Tibial artery (tissue), 4 donors: Measurements from ENCODE around the gene CAMKMT.

Experiments used
- DNase-seq, 2 donors: peaks; one replicate each; pipeline ENCODE4 v3.0.0-alpha.2; 2019
- H3K27ac ChIP-seq, 2 donors: fragments of 200-600 bp; sonication (generic) in 1 of 2; 1 replicate in 1 of 2; 2 replicates in 1 of 2; pipeline ENCODE4 v1.5.1; 2018 to 2019; ENCODE audit warnings: mild to moderate bottlenecking in 1 of 2
- H3K27me3 ChIP-seq, 2 donors: fragments of 200-600 bp; sonication (generic) in 1 of 2; one replicate each; pipeline versions ENCODE4 v1.5.1 to v1.6.0; 2016 to 2019
- H3K36me3 ChIP-seq, 3 donors: fragments of 200-600 bp; sonication (generic) in 2 of 3; one replicate each; pipeline ENCODE4 v1.5.1; 2016 to 2019; ENCODE audit warnings: mild to moderate bottlenecking in 2 of 3
- H3K4me1 ChIP-seq, 4 donors: fragments of 200-600 bp; sonication (generic) in 2 of 4; 1 replicate in 3 of 4; 2 replicates in 1 of 4; pipeline ENCODE4 v1.5.1; 2016 to 2019
- H3K4me3 ChIP-seq, 2 donors: fragments of 200-600 bp; sonication (generic) in 1 of 2; 1 replicate in 1 of 2; 2 replicates in 1 of 2; pipeline ENCODE4 v1.5.1; 2018 to 2019; ENCODE audit warnings: mild to moderate bottlenecking in 2 of 2
- H3K9me3 ChIP-seq, 3 donors: fragments of 200-600 bp; sonication (generic) in 1 of 3; one replicate each; pipeline ENCODE4 v1.5.1; 2016 to 2019
- CTCF ChIP-seq, 2 experiments: fragments of 200-600 bp in 1 of 2; fragments of 450-650 bp in 1 of 2; IDR thresholded peaks; one replicate each; pipeline ENCODE4 v1.5.1; 2017 to 2019; ENCODE audit warnings: antibody characterized with exemption in 2 of 2, mild to moderate bottlenecking in 1 of 2, moderate library complexity in 1 of 2
- intact Hi-C: fragments of 100-400 bp; cut with DNase I; formaldehyde crosslinking; loops from one replicate; pipeline ENCODE4 v1.15.0; 2023; ENCODE audit warnings: low total_unique reads

CAMKMT gene

DNA sequence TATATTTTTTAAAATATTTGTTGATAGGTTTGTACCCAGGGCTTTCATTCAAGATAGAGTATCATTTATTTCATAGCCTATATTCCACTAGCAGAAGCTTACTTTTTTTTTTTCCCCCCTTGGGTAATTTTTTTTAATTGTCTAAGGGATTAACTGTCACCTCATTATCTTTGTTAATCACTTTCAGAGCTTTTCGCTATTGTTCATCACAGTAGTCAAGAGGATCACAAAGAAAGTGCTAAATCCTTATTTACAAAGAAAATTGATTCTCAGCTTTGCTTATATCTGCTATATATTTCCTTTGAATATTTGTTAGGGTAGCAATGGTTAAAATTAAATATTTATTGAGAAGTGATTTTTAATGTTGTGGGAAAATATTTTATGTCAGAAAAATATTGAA, 59.0 kb downstream of the CAMKMT start:
- TF ChIP-seq CTCF (IDR thresholded peaks at IDR 0.05) = no peak
- Histone ChIP-seq H3K9me3 (no peaks in the 10 kb centered on the region), H3K27ac (no peak overlapping the region), H3K27me3 (no peaks in the 10 kb centered on the region), H3K4me1 (no peaks in the 10 kb centered on the region), H3K4me3 (no peak overlapping the region), H3K36me3 (no peaks in the 10 kb centered on the region)
- no peak for DNase-seq
- intact Hi-C loops = no loop called here

- no peaks in the 10 kb centered on the region for H3K36me3 ChIP-seq
- TF ChIP-seq CTCF (IDR thresholded peaks at IDR 0.05) = no peak
- H3K27ac ChIP-seq = no peak overlapping the region
- no peaks in the 10 kb centered on the region for H3K4me1 ChIP-seq
- no peak for DNase-seq
- H3K9me3 ChIP-seq = no peaks in the 10 kb centered on the region
- intact Hi-C loops = no loop called here
- H3K4me3 ChIP-seq = no peak overlapping the region
- H3K27me3 ChIP-seq = no peaks in the 10 kb centered on the region
Measured at GRCh38 chr2:44424211-44424610, 62.5 kb downstream of the CAMKMT start.

DNA sequence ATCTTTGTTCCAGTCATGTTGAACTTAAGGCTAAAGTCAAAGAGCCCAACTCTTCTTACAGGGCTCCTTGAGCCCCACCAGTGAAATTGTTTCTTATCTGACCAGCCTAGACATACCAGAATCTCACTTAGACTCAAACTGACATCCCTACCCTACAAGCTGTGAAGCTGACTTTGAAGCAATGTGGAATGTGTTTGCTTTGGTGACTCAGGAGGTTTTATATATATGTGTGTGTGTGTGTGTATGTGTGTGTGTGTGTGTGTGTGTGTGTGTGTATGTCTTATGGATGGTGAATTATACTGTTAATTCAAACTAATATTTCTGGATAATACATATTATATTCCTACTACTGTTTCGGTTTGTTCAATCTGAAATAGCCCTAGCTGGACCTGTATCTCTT, 67.3 kb downstream of the CAMKMT start:
- no peaks in the 10 kb centered on the region for H3K27me3 ChIP-seq
- H3K4me1 ChIP-seq = peaks cover 0 to 13% (median 2%) of the 10 kb centered on the region in 4 donors
- H3K27ac ChIP-seq = no peak overlapping the region
- no peaks in the 10 kb centered on the region for H3K9me3 ChIP-seq
- DNase-seq = no peak
- H3K4me3 ChIP-seq = no peak overlapping the region
- intact Hi-C loops = no loop called here
- no peak for TF ChIP-seq CTCF (IDR thresholded peaks at IDR 0.05)
- no peaks in the 10 kb centered on the region for H3K36me3 ChIP-seq

- Histone ChIP-seq H3K27me3 (no peaks in the 10 kb centered on the region), H3K27ac (no peak overlapping the region), H3K9me3 (no peaks in the 10 kb centered on the region), H3K36me3 (no peaks in the 10 kb centered on the region), H3K4me3 (no peak overlapping the region), H3K4me1 (peaks cover 0 to 13% (median 2%) of the 10 kb centered on the region in 4 donors)
- no peak for TF ChIP-seq CTCF (IDR thresholded peaks at IDR 0.05)
- DNase-seq = no peak
- intact Hi-C loops = no loop called here
Measured at GRCh38 chr2:44430342-44430741, 68.6 kb downstream of the CAMKMT start.

DNA sequence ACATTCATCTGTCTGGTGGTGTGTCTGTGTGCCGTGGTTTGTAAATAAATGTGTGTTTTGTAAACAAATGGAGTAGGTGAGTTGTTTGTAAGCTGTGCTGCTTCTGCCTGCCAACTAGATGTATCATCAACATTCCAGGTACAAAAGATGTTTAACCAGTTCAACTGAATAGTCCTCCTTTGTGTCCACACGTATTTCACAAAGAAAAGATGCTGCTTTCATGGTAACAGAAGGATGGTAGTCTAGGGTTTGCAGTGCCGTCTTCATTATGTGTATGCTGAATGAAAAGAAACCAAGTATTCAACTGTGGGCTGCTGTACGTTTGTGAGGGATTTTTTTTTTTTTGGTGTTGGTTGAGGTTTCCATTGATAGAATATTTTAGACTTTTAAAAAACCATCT, 72.1 kb downstream of the CAMKMT start:
- H3K27me3 ChIP-seq = no peaks in the 10 kb centered on the region
- TF ChIP-seq CTCF (IDR thresholded peaks at IDR 0.05) = no peak
- DNase-seq = no peak
- H3K9me3 ChIP-seq = no peaks in the 10 kb centered on the region
- no peak overlapping the region for H3K4me3 ChIP-seq
- H3K27ac ChIP-seq = no peak overlapping the region
- no peaks in the 10 kb centered on the region for H3K36me3 ChIP-seq
- H3K4me1 ChIP-seq = peaks cover 0 to 13% (median 2%) of the 10 kb centered on the region in 4 donors
- intact Hi-C loops = no loop called here

GRCh38 chr2:44441200-44441599, 79.5 kb downstream of the CAMKMT start:
- DNase-seq = no peak
- H3K36me3 ChIP-seq = peaks cover 0 to 9% (median 0%) of the 10 kb centered on the region in 3 donors
- TF ChIP-seq CTCF (IDR thresholded peaks at IDR 0.05) = no peak
- no peaks in the 10 kb centered on the region for H3K27me3 ChIP-seq
- H3K27ac ChIP-seq = no peak overlapping the region
- no peaks in the 10 kb centered on the region for H3K9me3 ChIP-seq
- intact Hi-C loops = no loop called here
- H3K4me1 ChIP-seq = no peaks in the 10 kb centered on the region
- no peak overlapping the region for H3K4me3 ChIP-seq
